ENCODE data around the gene SNU13. TPM values are rescaled to one million over a fixed set of nuclear protein-coding genes. Genes with fewer than 3 reads are reported as not detected.

SNU13 gene
- total RNA-seq, 1 experiment from 2014 or later: 203 TPM

- Histone ChIP-seq H3K23me2 (ENCODE audit: insufficient read length, low read depth, low read length, poor library complexity, severe bottlenecking) (no peaks in the 10 kb centered on the region), H3K27me3 (ENCODE audit: insufficient read depth, low read length) (no peaks in the 10 kb centered on the region), H4K91ac (ENCODE audit: insufficient read length, low read depth, low read length) (no peak overlapping the region), H3K4me2 (ENCODE audit: insufficient read depth, insufficient read length, low read length) (no peak overlapping the region), H2AFZ (ENCODE audit: low read length) (no peak overlapping the region), H3T11ph (ENCODE audit: low read length) (no peak overlapping the region), H4K5ac (ENCODE audit: insufficient read length, low read depth, low read length) (no peak overlapping the region), H3K79me1 (ENCODE audit: insufficient read depth, low read depth, low read length, poor library complexity, severe bottlenecking) (peaks cover 4% of the 10 kb centered on the region), H2BK120ac (ENCODE audit: low read depth, low read length, poor library complexity, severe bottlenecking) (no peak overlapping the region), H3K14ac (ENCODE audit: insufficient read depth, low read length) (no peak overlapping the region), H3K27ac (ENCODE audit: insufficient read length, low read depth, low read length) (no peak overlapping the region), H2AK5ac (ENCODE audit: insufficient read length, low read length) (no peak overlapping the region), H2BK5ac (ENCODE audit: insufficient read length, low read length) (no peak overlapping the region), H4K20me1 (ENCODE audit: control insufficient read depth, insufficient read depth, insufficient read length) (no peaks in the 10 kb centered on the region), H3K4ac (ENCODE audit: low read depth, low read length) (no peak overlapping the region), H3K18ac (ENCODE audit: insufficient read length, low read depth, low read length) (no peak overlapping the region), H3K9me3 (ENCODE audit: control insufficient read depth, low read depth, low read length) (no peaks in the 10 kb centered on the region), H2BK12ac (ENCODE audit: insufficient read length, low read depth, low read length) (no peak overlapping the region), H2BK15ac (ENCODE audit: low read depth, low read length) (no peak overlapping the region), H3K23ac (ENCODE audit: insufficient read length, low read depth, low read length) (no peak overlapping the region), H3K9ac (ENCODE audit: extremely low read depth, insufficient read length, low read length) (no peak overlapping the region), H4K8ac (replicated peaks; ENCODE audit: insufficient read length, low read depth, low read length) (no peak overlapping the region), H3K56ac (ENCODE audit: insufficient read length, low read depth, low read length) (no peak overlapping the region), H2BK20ac (ENCODE audit: low read depth, low read length, poor library complexity, severe bottlenecking) (no peak overlapping the region), H3K79me2 (ENCODE audit: insufficient read depth, low read length) (no peaks in the 10 kb centered on the region; the same call in 1 of the 2 replicates), H3K4me1 (ENCODE audit: insufficient read depth, low read length) (no peaks in the 10 kb centered on the region)
- Mint-ChIP-seq H3K36me3 (ENCODE audit: insufficient read depth in 1 of 3, low read depth in 3 of 3) (peaks cover 46 to 67% (median 55%) of the 10 kb centered on the region in 3 experiments; a peak in 6 of 7 replicates), H3K27me3 (ENCODE audit: low read depth) (no peaks in the 10 kb centered on the region), H3K27ac (peak overlapping the region in 2 of 3 experiments; percentile 49 to 76; a peak in 3 of 7 replicates), H3K9me3 (no peaks in the 10 kb centered on the region), H3K4me3 (no peak overlapping the region), H3K4me1 (no peaks in the 10 kb centered on the region)
- no peak for TF ChIP-seq CTCF (conservative IDR thresholded peaks at IDR 0.05)
- WGBS (ENCODE audit: extremely low coverage, insufficient read length, low lambda C conversion rate): no CpG with 5 or more reads among the region's 4 CpGs
- no peak for DNase-seq
These were observed 12.5 kb downstream of the SNU13 start for GRCh38 chr22:41676134-41676533.

Measured in H9 (cell line).